ENCODE results near the gene CENPM.

DNA sequence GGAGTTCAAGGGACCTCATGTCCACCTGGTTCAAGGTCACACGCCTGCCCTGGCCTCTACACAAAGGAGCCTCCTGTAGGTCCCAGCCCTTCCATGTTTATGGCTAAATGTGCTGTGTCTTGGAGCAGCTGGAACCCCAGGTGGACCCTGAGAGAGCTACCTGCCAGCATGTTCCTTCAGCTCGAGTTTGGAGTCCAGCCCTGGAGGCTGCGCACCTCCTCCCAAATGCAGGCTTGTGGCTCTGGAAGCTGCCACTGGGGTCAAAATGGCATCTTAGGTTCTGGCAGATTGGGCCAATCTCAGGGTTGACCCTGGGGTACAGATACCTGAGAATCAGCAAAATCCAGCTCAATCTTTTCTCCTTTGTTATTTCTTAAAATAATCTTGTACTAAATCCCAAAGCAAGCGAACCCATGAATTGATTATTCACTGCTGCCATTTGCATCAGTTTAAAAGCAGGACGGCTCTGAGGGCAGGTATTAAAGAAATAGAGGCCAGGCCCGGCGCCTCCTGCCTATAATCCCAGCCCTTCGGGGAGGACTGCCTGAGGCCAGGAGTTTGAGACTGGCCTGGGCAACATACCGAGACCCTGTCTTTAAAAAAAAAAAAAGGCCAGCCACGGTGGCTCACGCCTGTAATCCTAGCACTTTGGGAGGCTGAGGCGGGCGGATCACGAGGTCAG is 23.2 kb downstream of the CENPM start:
- TF ChIP-seq, protein P1, sequence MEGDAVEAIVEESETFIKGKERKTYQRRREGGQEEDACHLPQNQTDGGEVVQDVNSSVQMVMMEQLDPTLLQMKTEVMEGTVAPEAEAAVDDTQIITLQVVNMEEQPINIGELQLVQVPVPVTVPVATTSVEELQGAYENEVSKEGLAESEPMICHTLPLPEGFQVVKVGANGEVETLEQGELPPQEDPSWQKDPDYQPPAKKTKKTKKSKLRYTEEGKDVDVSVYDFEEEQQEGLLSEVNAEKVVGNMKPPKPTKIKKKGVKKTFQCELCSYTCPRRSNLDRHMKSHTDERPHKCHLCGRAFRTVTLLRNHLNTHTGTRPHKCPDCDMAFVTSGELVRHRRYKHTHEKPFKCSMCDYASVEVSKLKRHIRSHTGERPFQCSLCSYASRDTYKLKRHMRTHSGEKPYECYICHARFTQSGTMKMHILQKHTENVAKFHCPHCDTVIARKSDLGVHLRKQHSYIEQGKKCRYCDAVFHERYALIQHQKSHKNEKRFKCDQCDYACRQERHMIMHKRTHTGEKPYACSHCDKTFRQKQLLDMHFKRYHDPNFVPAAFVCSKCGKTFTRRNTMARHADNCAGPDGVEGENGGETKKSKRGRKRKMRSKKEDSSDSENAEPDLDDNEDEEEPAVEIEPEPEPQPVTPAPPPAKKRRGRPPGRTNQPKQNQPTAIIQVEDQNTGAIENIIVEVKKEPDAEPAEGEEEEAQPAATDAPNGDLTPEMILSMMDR (IDR thresholded peaks at IDR 0.05): no peak
- no peak for TF ChIP-seq POLR2A (IDR thresholded peaks at IDR 0.05)
